HFF-Myc (cell line): ENCODE results near the gene TAF11L9.
"Not testable (repeated sequence)": the region's sequence is repeated elsewhere in the genome, so short reads cannot be mapped to it uniquely, and the experiment has no call there.

ENCODE experiments used
- DNase-seq: peaks from one replicate; pipeline ENCODE4 v3.0.0-alpha.2; 2011; ENCODE audit warnings: low read depth; ENCODE audit errors: extremely low read depth
- H3K4me3 ChIP-seq: replicated peaks from 2 replicates; pipeline ENCODE4 v1.5.1; 2011; ENCODE audit warnings: low read depth, mild to moderate bottlenecking, control low read depth, low read length
- TF ChIP-seq, protein P1 (sequence below): IDR thresholded peaks from 2 replicates; pipeline ENCODE4 v1.5.1; 2012; ENCODE audit warnings: mild to moderate bottlenecking, low read depth, low read length, control low read depth; ENCODE audit errors: missing control alignments

TAF11L9 gene

DNA sequence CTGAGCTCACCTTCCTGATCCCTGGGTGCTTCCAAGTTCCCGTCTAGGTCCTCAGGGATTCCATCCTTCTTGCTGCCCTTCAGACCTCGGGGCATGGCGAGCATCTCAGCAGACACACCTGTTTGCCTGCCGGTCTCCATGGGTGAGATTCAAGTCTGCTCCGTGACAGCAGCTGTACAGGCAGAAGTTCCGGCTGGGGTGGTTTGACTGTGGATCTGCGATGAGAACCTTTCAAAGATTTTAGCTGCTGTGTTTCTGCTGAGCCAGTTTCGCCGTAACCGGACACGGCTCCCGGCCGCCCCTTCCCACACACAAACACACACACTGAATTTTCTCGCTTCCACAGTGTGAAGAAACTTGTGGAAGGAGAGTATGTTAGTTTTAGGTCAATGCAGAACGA, at the start of gene TAF11L9:
Gene TAF11L9 (minus strand): TSS at position 140 of the 400 bp plus-strand sequence.
- DNase-seq, result not testable (repeated sequence)

DNA sequence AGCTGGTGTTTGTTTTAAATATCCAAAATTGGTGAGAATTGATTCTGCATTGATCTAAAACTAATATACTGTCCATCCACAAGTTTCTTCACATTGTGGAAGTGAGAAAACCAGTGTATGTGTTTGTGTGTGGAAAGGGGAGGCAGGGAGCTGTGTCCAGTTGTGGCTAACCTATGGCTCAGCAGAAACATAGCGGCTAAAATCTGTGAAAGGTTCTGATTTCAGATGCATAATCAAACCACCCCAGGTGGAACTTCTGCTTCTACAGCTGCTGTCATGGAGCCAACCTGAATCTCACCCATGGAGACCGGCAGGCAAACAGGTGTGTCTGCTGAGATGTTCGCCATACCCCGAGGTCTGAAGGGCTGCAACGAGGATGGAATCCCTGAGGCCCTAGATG, 40.0 kb upstream of the TAF11L9 start, which contains the start of gene TAF11L14:
Gene TAF11L14 (plus strand): TSS at position 301 of the 400 bp plus-strand sequence.
- no peak within 1 kb of the TSS for H3K4me3 ChIP-seq
- TF ChIP-seq, protein P1, sequence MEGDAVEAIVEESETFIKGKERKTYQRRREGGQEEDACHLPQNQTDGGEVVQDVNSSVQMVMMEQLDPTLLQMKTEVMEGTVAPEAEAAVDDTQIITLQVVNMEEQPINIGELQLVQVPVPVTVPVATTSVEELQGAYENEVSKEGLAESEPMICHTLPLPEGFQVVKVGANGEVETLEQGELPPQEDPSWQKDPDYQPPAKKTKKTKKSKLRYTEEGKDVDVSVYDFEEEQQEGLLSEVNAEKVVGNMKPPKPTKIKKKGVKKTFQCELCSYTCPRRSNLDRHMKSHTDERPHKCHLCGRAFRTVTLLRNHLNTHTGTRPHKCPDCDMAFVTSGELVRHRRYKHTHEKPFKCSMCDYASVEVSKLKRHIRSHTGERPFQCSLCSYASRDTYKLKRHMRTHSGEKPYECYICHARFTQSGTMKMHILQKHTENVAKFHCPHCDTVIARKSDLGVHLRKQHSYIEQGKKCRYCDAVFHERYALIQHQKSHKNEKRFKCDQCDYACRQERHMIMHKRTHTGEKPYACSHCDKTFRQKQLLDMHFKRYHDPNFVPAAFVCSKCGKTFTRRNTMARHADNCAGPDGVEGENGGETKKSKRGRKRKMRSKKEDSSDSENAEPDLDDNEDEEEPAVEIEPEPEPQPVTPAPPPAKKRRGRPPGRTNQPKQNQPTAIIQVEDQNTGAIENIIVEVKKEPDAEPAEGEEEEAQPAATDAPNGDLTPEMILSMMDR, result no peak
- DNase-seq, result no peak

More for the DNA sequence above, at the start of gene TAF11L9:
- not testable (repeated sequence) for H3K4me3 ChIP-seq

DNA sequence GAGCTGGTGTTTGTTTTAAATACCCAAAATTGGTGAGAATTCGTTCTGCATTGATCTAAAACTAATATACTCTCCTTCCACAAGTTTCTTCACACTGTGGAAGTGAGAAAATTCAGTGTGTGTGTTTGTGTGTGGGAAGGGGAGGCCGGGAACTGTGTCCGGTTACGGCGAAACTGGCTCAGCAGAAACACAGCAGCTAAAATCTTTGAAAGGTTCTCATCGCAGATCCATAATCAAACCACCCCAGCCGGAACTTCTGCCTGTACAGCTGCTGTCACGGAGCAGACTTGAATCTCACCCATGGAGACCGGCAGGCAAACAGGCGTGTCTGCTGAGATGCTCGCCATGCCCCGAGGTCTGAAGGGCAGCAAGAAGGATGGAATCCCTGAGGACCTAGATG, 37.6 kb upstream of the TAF11L9 start, which contains the start of gene TAF11L13:
Gene TAF11L13 (plus strand): TSS at position 301 of the 400 bp plus-strand sequence.
- DNase-seq, H3K4me3 ChIP-seq: not testable (repeated sequence)

DNA sequence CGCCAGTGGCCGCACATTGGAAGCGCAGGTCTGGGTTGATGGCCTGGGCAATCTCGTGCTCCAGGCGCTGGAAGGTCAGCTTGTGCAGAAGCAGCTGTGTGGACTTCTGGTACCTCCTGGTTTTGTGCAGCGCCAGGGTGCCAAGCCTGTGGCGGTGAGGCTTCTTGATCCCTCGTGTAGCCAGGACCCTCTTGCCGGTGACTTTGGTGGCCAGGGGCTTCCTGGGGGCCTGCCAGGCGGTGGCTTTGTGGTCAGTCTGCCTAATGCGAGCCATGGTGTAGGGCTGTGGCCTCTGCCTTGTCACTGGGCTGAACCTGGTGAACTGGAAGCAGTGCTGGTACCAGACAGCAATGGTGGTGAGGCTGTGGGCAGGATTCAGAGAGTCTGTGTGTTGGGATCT, 31.5 kb upstream of the TAF11L9 start:
- TF ChIP-seq, protein P1, result no peak
- no peak for DNase-seq
- H3K4me3 ChIP-seq, result no peak overlapping the region

DNA sequence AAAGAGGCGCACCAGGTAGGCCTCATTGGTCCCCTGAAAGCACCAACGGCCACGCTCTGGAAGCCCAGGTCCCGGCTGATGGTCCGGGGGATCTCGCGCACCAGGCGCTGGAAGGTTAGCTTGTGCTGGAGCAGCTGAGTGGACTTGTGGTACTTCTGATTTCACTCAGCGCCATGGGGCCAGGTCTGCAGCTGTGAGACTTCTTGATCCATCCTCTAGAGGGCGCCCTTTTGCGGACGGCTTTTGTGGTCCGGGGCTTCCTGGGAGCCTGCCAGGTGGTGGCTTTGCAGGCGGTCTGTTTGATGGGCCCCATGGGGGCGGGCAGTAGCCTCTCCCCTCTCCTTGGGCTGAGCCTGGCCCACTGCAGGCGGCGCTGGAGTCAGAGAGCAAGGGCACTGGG, 26.4 kb upstream of the TAF11L9 start:
- TF ChIP-seq, protein P1, result no peak
- no peak for DNase-seq

DNA sequence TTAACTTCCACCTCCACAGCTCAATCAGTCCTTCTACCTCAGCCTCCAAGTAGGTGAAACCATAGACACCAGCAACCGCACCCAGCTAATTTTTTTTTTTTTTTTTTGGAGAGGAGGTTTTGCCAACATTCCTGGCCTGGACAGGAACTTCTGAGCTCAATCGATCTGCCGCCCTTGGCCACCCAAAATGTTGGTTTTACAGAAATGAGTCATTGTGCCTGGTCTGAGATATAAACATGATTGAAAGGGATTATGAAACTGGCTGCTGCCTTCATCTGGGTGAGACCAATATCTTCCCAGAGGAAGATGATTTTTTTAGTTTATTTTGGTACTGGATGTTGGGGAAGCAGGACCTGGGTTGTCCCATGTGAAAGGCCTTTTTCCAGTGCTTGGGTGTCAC, 25.2 kb upstream of the TAF11L9 start:
- TF ChIP-seq, protein P1, result no peak

More for the DNA sequence above, 26.4 kb upstream of the TAF11L9 start:
- H3K4me3 ChIP-seq, result no peak overlapping the region

DNA sequence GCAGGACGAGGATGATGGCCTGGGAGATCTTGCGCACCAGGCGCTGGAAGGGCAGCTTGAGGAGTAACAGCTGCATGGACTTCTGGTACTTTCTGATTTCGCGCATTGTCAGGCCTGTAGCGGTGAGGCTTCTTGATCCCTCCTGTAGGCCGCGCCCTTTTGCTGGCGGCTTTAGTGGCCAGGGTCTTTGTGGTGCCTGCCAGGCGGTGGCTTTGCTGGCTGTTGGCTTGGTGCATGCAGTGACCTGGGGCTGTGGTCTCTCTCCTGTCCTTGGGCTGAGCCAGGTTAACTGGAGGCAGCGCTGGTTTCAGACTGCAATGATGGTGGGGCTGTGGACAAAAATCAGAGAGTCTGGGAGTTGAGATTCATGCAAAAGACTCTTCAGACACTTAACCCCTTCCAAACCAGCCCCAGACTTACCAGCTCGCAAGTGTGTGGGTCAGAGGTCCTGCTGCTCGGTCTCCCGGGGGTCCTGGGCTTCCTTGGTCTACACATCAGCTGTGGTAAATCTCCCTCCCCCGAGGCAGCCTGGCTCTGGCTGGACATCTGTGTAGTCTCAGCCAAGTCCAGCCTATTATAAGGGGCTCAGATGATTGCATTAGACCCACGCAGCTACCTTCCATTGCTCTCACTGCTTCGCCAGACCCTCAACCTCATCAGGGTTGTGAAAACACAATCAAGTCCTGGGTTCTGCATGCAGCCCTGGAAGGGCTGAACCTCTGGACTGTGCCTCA, 20.8 kb upstream of the TAF11L9 start:
- DNase-seq, result no peak
- TF ChIP-seq, protein P1, result no peak
- no peak overlapping the region for H3K4me3 ChIP-seq

More for the DNA sequence above, 25.2 kb upstream of the TAF11L9 start:
- H3K4me3 ChIP-seq, result no peak overlapping the region
- no peak for DNase-seq

DNA sequence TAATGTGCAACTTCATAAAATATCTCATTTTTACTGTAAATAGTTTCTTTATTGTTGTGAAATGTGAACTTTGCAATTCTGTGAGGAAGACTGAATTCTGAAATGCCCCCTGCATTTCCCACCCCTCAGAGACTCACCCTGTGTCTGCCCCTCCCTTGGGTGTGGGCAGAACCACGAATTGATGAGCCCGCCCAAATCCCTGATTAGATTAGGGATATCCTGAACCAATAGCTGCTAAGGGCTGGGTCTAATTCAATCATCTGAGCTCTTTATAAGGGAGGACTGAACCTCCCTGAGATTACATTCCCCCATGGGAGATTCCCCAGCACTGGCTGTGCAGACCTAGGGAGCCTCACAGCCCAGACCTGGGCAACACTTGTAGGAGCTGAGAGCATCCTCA, 15.9 kb upstream of the TAF11L9 start, which contains the start of gene TAF11L12:
Gene TAF11L12 (plus strand): TSS at position 301 of the 400 bp plus-strand sequence.
- H3K4me3 ChIP-seq, DNase-seq: not testable (repeated sequence)

DNA sequence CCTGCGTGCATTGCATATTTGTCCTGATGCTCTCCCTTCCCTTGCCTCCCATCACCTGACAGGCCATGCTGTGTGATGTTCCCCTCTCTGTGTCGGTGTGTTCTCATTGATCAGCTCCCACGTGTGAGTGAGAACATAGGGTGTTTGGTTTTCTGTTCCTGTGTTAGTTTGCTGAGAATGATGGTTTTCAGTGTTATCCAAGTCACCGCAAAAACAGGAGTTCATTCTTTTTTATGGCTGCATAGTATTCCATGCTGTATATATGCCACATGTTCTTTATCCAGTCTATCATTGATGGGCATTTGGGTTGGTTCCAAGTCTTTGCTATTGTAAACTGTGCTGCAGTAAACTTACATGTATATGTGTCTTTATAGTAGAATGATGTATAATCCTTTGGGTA, 13.3 kb upstream of the TAF11L9 start:
- not testable (repeated sequence) for DNase-seq, H3K4me3 ChIP-seq
